ENCODE measurements around the gene UBALD2. TPM values are rescaled to one million over a fixed set of nuclear protein-coding genes. Genes with fewer than 3 reads are reported as not detected.

The UBALD2 gene
- total and polyA plus RNA-seq, 2 donors: 42.5 to 48.1 TPM

DNA sequence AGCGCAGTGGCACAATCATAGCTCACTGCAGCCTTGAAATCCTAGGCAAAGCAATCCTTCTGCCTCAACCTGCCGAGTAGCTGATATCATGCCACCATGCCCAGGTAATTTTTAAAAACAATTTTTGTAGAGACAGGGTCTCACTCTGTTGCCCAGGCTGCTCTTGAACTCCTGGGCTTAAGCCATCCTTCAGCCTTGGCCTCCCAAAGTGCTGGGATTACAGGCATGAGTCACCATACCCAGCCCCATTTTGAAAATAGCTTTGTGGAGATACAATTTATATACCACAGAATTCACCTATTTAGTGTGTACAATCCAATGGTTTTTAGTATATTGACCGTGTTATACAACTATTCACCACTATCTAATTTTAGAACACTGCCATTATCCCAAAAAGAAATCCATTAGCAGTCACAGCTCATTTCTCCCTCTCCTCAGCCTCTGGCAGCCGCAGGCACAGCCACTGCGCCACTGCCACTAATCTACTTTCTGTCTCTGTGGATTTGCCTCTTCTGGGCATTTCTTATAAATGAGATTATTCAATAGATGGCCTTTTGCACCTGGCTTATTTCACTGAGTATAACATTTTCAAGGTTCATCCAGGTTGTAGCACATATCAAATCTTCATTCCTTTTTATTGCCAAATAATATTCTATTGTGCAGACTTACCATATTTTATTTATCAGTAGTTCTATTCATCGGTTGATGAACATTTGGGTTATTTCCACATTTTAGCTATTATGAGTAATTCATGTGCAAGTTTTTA lies 31.4 kb upstream of the UBALD2 start:
- Histone ChIP-seq H3K4me1 (ENCODE audit: control insufficient read depth in 2 of 2, insufficient read depth in 2 of 2, low read length in 2 of 2) (no peaks in the 10 kb centered on the region), H3K36me3 (ENCODE audit: control insufficient read depth in 2 of 2, insufficient read depth in 2 of 2, low read length in 1 of 2) (no peaks in the 10 kb centered on the region), H3K27me3 (ENCODE audit: control insufficient read depth in 2 of 2, insufficient read depth in 1 of 2, low read length in 1 of 2) (peaks cover 11 to 18% of the 10 kb centered on the region in 2 donors), H3K27ac (ENCODE audit: low read depth in 1 of 2, low read length in 1 of 2) (no peak overlapping the region), H3K9me3 (ENCODE audit: control insufficient read depth in 2 of 2, insufficient read depth in 1 of 2, low read length in 1 of 2) (no peaks in the 10 kb centered on the region), H3K4me3 (ENCODE audit: low read length in 2 of 2) (no peak overlapping the region)
- WGBS: 98% methylated on average over 6 of the region's 6 CpGs
- DNase-seq (ENCODE audit: low read depth in 6 of 9, low spot score in 9 of 9): no peak

- 77% methylated on average over 5 of the region's 5 CpGs for WGBS
- no peak for DNase-seq (ENCODE audit: low read depth in 6 of 9, low spot score in 9 of 9)
- no peak overlapping the region for H3K4me3 ChIP-seq (ENCODE audit: low read length in 2 of 2)
Observed at GRCh38 chr17:76234354-76234679, 30.8 kb upstream of the UBALD2 start.

DNA sequence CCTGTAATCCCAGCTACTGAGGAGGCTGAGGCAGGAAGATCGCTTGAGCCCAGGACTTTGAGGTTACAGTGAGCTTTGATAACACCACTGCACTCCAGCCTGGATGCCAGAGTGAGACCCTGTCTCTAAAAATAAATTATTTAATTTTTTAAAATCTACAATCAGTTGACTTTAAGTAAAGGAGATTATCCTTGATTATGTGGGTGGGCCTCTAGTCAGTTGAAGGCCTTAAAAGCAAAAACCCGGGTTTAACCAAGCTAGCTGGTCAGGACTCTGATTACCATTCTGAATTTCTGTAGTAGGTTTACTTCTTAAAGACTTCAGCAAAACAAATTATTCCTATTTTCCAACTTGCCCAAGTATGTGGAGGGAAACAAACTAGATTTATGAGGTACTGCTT lies 29.3 kb upstream of the UBALD2 start:
- DNase-seq (ENCODE audit: low read depth in 6 of 9, low spot score in 9 of 9): no peak
- no peak overlapping the region for H3K4me3 ChIP-seq (ENCODE audit: low read length in 2 of 2)
- H3K9me3 ChIP-seq (ENCODE audit: control insufficient read depth in 2 of 2, insufficient read depth in 1 of 2, low read length in 1 of 2): peaks cover 0 to 3% of the 10 kb centered on the region in 2 donors
- 98% methylated on average over 2 of the region's 2 CpGs for WGBS
- no peak overlapping the region for H3K27ac ChIP-seq (ENCODE audit: low read depth in 1 of 2, low read length in 1 of 2)
- no peaks in the 10 kb centered on the region for H3K36me3 ChIP-seq (ENCODE audit: control insufficient read depth in 2 of 2, insufficient read depth in 2 of 2, low read length in 1 of 2)
- H3K4me1 ChIP-seq (ENCODE audit: control insufficient read depth in 2 of 2, insufficient read depth in 2 of 2, low read length in 2 of 2): peaks cover 2 to 7% of the 10 kb centered on the region in 2 donors
- H3K27me3 ChIP-seq (ENCODE audit: control insufficient read depth in 2 of 2, insufficient read depth in 1 of 2, low read length in 1 of 2): peaks cover 29 to 32% of the 10 kb centered on the region in 2 donors

More at GRCh38 chr17:76234354-76234679, 30.8 kb upstream of the UBALD2 start:
- Histone ChIP-seq H3K27ac (ENCODE audit: low read depth in 1 of 2, low read length in 1 of 2) (no peak overlapping the region), H3K27me3 (ENCODE audit: control insufficient read depth in 2 of 2, insufficient read depth in 1 of 2, low read length in 1 of 2) (peaks cover 17 to 23% of the 10 kb centered on the region in 2 donors), H3K4me1 (ENCODE audit: control insufficient read depth in 2 of 2, insufficient read depth in 2 of 2, low read length in 2 of 2) (no peaks in the 10 kb centered on the region), H3K9me3 (ENCODE audit: control insufficient read depth in 2 of 2, insufficient read depth in 1 of 2, low read length in 1 of 2) (no peaks in the 10 kb centered on the region), H3K36me3 (ENCODE audit: control insufficient read depth in 2 of 2, insufficient read depth in 2 of 2, low read length in 1 of 2) (no peaks in the 10 kb centered on the region)

GRCh38 chr17:76236603-76237002 lies 28.5 kb upstream of the UBALD2 start:
- Histone ChIP-seq H3K27me3 (ENCODE audit: control insufficient read depth in 2 of 2, insufficient read depth in 1 of 2, low read length in 1 of 2) (peaks cover 35 to 39% of the 10 kb centered on the region in 2 donors), H3K9me3 (ENCODE audit: control insufficient read depth in 2 of 2, insufficient read depth in 1 of 2, low read length in 1 of 2) (peaks cover 0 to 5% of the 10 kb centered on the region in 2 donors), H3K36me3 (ENCODE audit: control insufficient read depth in 2 of 2, insufficient read depth in 2 of 2, low read length in 1 of 2) (no peaks in the 10 kb centered on the region), H3K4me3 (ENCODE audit: low read length in 2 of 2) (no peak overlapping the region), H3K4me1 (ENCODE audit: control insufficient read depth in 2 of 2, insufficient read depth in 2 of 2, low read length in 2 of 2) (peaks cover 5 to 11% of the 10 kb centered on the region in 2 donors), H3K27ac (ENCODE audit: low read depth in 1 of 2, low read length in 1 of 2) (no peak overlapping the region)
- no peak for DNase-seq (ENCODE audit: low read depth in 6 of 9, low spot score in 9 of 9)

GRCh38 chr17:76237859-76238313 lies 27.3 kb upstream of the UBALD2 start:
- Histone ChIP-seq H3K4me1 (ENCODE audit: control insufficient read depth in 2 of 2, insufficient read depth in 2 of 2, low read length in 2 of 2) (peaks cover 5 to 11% of the 10 kb centered on the region in 2 donors), H3K36me3 (ENCODE audit: control insufficient read depth in 2 of 2, insufficient read depth in 2 of 2, low read length in 1 of 2) (no peaks in the 10 kb centered on the region), H3K9me3 (ENCODE audit: control insufficient read depth in 2 of 2, insufficient read depth in 1 of 2, low read length in 1 of 2) (peaks cover 0 to 5% of the 10 kb centered on the region in 2 donors), H3K4me3 (ENCODE audit: low read length in 2 of 2) (no peak overlapping the region), H3K27me3 (ENCODE audit: control insufficient read depth in 2 of 2, insufficient read depth in 1 of 2, low read length in 1 of 2) (peaks cover 42 to 52% of the 10 kb centered on the region in 2 donors), H3K27ac (ENCODE audit: low read depth in 1 of 2, low read length in 1 of 2) (no peak overlapping the region)
- no peak for DNase-seq (ENCODE audit: low read depth in 6 of 9, low spot score in 9 of 9)
- 95% methylated on average over 7 of the region's 7 CpGs for WGBS

GRCh38 chr17:76238847-76239537 lies 26.2 kb upstream of the UBALD2 start:
- H3K4me3 ChIP-seq (ENCODE audit: low read length in 2 of 2): no peak overlapping the region

DNA sequence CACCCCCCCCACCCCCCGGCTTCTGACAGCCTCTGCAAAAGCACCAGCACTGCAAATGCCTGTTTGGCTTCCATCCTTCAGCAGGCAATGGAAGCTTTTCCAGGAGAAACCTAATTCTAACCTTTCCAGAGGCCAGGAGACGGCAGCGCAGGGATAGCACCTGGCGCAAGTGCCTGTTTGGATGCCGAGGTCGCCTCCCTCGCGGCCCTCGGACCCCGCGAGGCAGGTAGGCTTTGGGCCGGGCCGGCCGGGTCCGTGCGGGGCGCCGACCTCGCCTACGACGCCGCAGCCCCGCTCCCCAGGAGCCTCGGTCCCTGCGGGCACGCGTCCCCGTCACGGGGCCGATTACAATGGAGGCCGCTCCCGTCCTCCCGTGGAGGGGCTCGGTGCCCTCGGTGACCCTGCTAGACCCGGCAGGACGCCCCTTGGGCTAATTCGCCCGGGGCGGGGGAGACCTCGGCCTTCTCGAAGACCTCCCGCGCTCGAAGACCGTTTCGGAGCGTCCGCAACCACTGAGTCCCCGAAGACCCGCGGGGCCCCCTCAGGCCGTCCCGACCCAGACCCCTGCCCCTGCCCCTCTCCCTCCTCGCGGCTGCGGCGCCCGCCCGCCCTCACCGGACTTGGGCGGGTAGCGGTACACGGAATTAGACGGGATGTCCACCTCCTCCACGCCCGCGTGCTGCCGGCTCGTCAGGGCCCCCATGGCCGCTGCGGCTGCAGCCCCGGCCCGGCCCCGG lies 25.4 kb upstream of the UBALD2 start:
- 10% methylated on average over 75 of the region's 75 CpGs for WGBS
- peaks cover 42 to 66% of the 10 kb centered on the region in 2 donors for H3K27me3 ChIP-seq (ENCODE audit: control insufficient read depth in 2 of 2, insufficient read depth in 1 of 2, low read length in 1 of 2)

More at GRCh38 chr17:76238847-76239537, 26.2 kb upstream of the UBALD2 start:
- Histone ChIP-seq H3K36me3 (ENCODE audit: control insufficient read depth in 2 of 2, insufficient read depth in 2 of 2, low read length in 1 of 2) (no peaks in the 10 kb centered on the region), H3K27me3 (ENCODE audit: control insufficient read depth in 2 of 2, insufficient read depth in 1 of 2, low read length in 1 of 2) (peaks cover 42 to 63% of the 10 kb centered on the region in 2 donors), H3K27ac (ENCODE audit: low read depth in 1 of 2, low read length in 1 of 2) (no peak overlapping the region), H3K9me3 (ENCODE audit: control insufficient read depth in 2 of 2, insufficient read depth in 1 of 2, low read length in 1 of 2) (peaks cover 0 to 5% of the 10 kb centered on the region in 2 donors), H3K4me1 (ENCODE audit: control insufficient read depth in 2 of 2, insufficient read depth in 2 of 2, low read length in 2 of 2) (peaks cover 6 to 11% of the 10 kb centered on the region in 2 donors)
- no peak for DNase-seq (ENCODE audit: low read depth in 6 of 9, low spot score in 9 of 9)
- 86% methylated on average over 11 of the region's 11 CpGs for WGBS

DNA sequence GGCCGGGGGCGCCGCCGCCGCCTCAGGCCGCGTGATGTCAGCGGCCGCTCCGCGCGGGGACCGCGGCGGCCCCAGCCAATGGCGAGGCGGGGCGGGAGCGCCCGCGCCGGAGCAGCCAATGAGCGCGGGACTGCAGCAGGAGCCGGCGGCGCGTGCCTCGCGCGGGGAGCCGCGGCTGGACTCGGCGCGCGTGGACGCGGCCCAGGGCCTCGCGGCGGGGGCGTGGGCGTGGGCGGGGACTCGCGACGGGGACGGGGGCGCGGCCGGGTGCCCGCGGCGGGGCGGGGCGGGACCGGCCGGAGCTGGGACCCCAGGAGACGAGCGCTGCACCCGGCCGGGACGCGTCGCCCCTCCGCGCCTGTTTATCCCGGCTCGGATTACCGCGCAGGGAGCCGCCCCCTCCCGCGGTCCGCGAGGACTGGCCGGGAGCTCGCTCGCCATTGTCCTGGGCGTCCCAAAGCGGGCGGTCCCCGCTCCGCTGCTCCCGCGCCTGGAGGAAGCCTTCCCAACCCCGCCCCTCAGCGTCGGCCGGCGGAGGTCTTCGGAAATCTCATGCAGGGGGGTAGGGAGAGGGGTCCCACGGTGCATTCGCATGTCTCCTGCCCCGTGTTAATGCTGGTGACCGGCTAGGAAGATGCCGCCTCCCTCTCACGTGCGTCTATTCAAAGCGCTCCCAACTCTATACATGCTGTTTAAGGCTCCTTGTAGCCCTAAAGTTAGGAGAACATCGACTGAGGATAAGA lies 24.5 kb upstream of the UBALD2 start, which contains the start of gene RNF157:
RNF157 (minus strand) TSS at position 33 of the 743 bp plus-strand sequence. CDS start 253 bp downstream, outside the sequence.
- DNase-seq (ENCODE audit: low read depth in 6 of 9, low spot score in 9 of 9): peak in 3 of 9 donors; percentile 38 to 51 (median 46)
- Histone ChIP-seq H3K27ac (ENCODE audit: low read depth in 1 of 2, low read length in 1 of 2) (no peak within 1 kb of the TSS), H3K4me3 (ENCODE audit: low read length in 2 of 2) (peak within 1 kb of the TSS; percentile 32 to 55), H3K36me3 (ENCODE audit: control insufficient read depth in 2 of 2, insufficient read depth in 2 of 2, low read length in 1 of 2) (no peaks in the 10 kb centered on the region), H3K4me1 (ENCODE audit: control insufficient read depth in 2 of 2, insufficient read depth in 2 of 2, low read length in 2 of 2) (peaks cover 8 to 11% of the 10 kb centered on the region in 2 donors), H3K27me3 (ENCODE audit: control insufficient read depth in 2 of 2, insufficient read depth in 1 of 2, low read length in 1 of 2) (peaks cover 42 to 66% of the 10 kb centered on the region in 2 donors), H3K9me3 (ENCODE audit: control insufficient read depth in 2 of 2, insufficient read depth in 1 of 2, low read length in 1 of 2) (peaks cover 0 to 5% of the 10 kb centered on the region in 2 donors)
- WGBS: under 1% methylated on average over 102 of the region's 102 CpGs

More for the DNA sequence above, 25.4 kb upstream of the UBALD2 start:
- Histone ChIP-seq H3K36me3 (ENCODE audit: control insufficient read depth in 2 of 2, insufficient read depth in 2 of 2, low read length in 1 of 2) (no peaks in the 10 kb centered on the region), H3K4me1 (ENCODE audit: control insufficient read depth in 2 of 2, insufficient read depth in 2 of 2, low read length in 2 of 2) (peaks cover 8 to 11% of the 10 kb centered on the region in 2 donors), H3K27ac (ENCODE audit: low read depth in 1 of 2, low read length in 1 of 2) (no peak overlapping the region), H3K9me3 (ENCODE audit: control insufficient read depth in 2 of 2, insufficient read depth in 1 of 2, low read length in 1 of 2) (peaks cover 0 to 5% of the 10 kb centered on the region in 2 donors), H3K4me3 (ENCODE audit: low read length in 2 of 2) (peak overlapping the region in 1 of 2 donors; percentile 55)
- no peak for DNase-seq (ENCODE audit: low read depth in 6 of 9, low spot score in 9 of 9)
